Liver (tissue), 9 donors: ENCODE measurements around the gene ANKRD65. TPM values are rescaled to one million over a fixed set of nuclear protein-coding genes. Genes with fewer than 3 reads are reported as not detected.
A peak's percentile ranks its signal among the peaks of the same experiment; 100 is the strongest.

Experiments
- DNase-seq: peaks from one replicate; pipeline ENCODE4 v3.0.0-alpha.2; 2017; ENCODE audit warnings: low spot score
- H3K27ac ChIP-seq, 2 donors: one replicate each; pipeline ENCODE4 v1.7.0; 2013; ENCODE audit warnings: inconsistent platforms in 2 of 2, low read length in 2 of 2, control low read depth in 1 of 2, low read depth in 1 of 2, mild to moderate bottlenecking in 1 of 2
- H3K27me3 ChIP-seq, 4 donors: one replicate each; pipeline versions ENCODE4 v1.6.1 to v1.7.0; 2013; ENCODE audit warnings: low read length in 3 of 4, inconsistent platforms in 1 of 4, mild to moderate bottlenecking in 1 of 4, moderate library complexity in 1 of 4; ENCODE audit not compliant: control insufficient read depth in 4 of 4, insufficient read depth in 4 of 4
- H3K36me3 ChIP-seq, 4 donors: one replicate each; pipeline versions ENCODE4 v1.6.1 to v1.7.0; 2013; ENCODE audit warnings: low read length in 3 of 4, mild to moderate bottlenecking in 3 of 4, low read depth in 1 of 4, moderate library complexity in 1 of 4; ENCODE audit not compliant: control insufficient read depth in 4 of 4, insufficient read depth in 3 of 4
- H3K4me1 ChIP-seq, 4 donors: one replicate each; pipeline versions ENCODE4 v1.6.1 to v1.7.0; 2013; ENCODE audit warnings: low read length in 3 of 4, mild to moderate bottlenecking in 3 of 4, moderate library complexity in 1 of 4; ENCODE audit not compliant: control insufficient read depth in 4 of 4, insufficient read depth in 4 of 4
- H3K4me3 ChIP-seq, 3 donors: one replicate each; pipeline versions ENCODE4 v1.6.1 to v1.7.0; 2013; ENCODE audit warnings: low read length in 3 of 3, control low read depth in 1 of 3, low read depth in 1 of 3, mild to moderate bottlenecking in 1 of 3
- H3K9ac ChIP-seq, 2 donors: one replicate each; pipeline ENCODE4 v1.7.0; 2013; ENCODE audit warnings: low read length in 2 of 2, mild to moderate bottlenecking in 2 of 2, moderate library complexity in 2 of 2, control low read depth in 1 of 2, low read depth in 1 of 2
- H3K9me3 ChIP-seq, 4 donors: one replicate each; pipeline versions ENCODE4 v1.6.1 to v1.7.0; 2013; ENCODE audit warnings: low read length in 3 of 4; ENCODE audit not compliant: control insufficient read depth in 4 of 4
- ATF3 ChIP-seq: IDR thresholded peaks from 2 replicates; pipeline ENCODE4 v1.6.1; 2016; ENCODE audit warnings: antibody characterized with exemption
- CTCF ChIP-seq: fragments of 150-350 bp; IDR thresholded peaks from 2 replicates; pipeline ENCODE4 v1.5.1; 2017; ENCODE audit warnings: improper control_type of control experiment, low read depth, low read length; ENCODE audit not compliant: missing input control
- EGR1 ChIP-seq, 2 donors: IDR thresholded peaks; 2 replicates each; pipeline ENCODE4 v1.6.1; 2016 to 2018; ENCODE audit warnings: antibody characterized with exemption in 2 of 2, low read depth in 2 of 2
- FOXA1 ChIP-seq: IDR thresholded peaks from 2 replicates; pipeline ENCODE4 v1.6.1; 2016; ENCODE audit warnings: antibody characterized with exemption
- FOXA2 ChIP-seq: IDR thresholded peaks from 2 replicates; pipeline ENCODE4 v1.6.1; 2016; ENCODE audit warnings: antibody characterized with exemption
- GABPA ChIP-seq, 2 donors: IDR thresholded peaks in 1 of 2; conservative IDR thresholded peaks in 1 of 2; 2 replicates each; pipeline ENCODE4 v1.6.1; 2016; ENCODE audit warnings: antibody characterized with exemption in 2 of 2, mild to moderate bottlenecking in 1 of 2, moderate library complexity in 1 of 2
- HNF4A ChIP-seq, 2 donors: conservative IDR thresholded peaks; 2 replicates each; pipeline ENCODE4 v1.6.1; 2016; ENCODE audit warnings: antibody characterized with exemption in 2 of 2, mild to moderate bottlenecking in 2 of 2
- HNF4G ChIP-seq: IDR thresholded peaks from 2 replicates; pipeline ENCODE4 v1.6.1; 2016; ENCODE audit warnings: antibody characterized with exemption
- JUND ChIP-seq, 2 donors: IDR thresholded peaks; 2 replicates each; pipeline ENCODE4 v1.6.1; 2016; ENCODE audit warnings: antibody characterized with exemption in 2 of 2
- MAX ChIP-seq: IDR thresholded peaks from 2 replicates; pipeline ENCODE4 v1.6.1; 2016; ENCODE audit warnings: antibody characterized with exemption
- NR2F2 ChIP-seq: IDR thresholded peaks from 2 replicates; pipeline ENCODE4 v1.6.1; 2016; ENCODE audit warnings: antibody characterized with exemption
- RAD21 ChIP-seq, 2 donors: IDR thresholded peaks; 2 replicates each; pipeline ENCODE4 v1.6.1; 2016; ENCODE audit warnings: antibody characterized with exemption in 2 of 2, mild to moderate bottlenecking in 2 of 2
- REST ChIP-seq: IDR thresholded peaks from 2 replicates; pipeline ENCODE4 v1.6.1; 2016; ENCODE audit warnings: antibody characterized with exemption, mild to moderate bottlenecking
- RXRA ChIP-seq, 2 donors: IDR thresholded peaks; 2 replicates each; pipeline ENCODE4 v1.6.1; 2017 to 2018; ENCODE audit warnings: antibody characterized with exemption in 2 of 2, mild to moderate bottlenecking in 1 of 2
- SP1 ChIP-seq: IDR thresholded peaks from 2 replicates; pipeline ENCODE4 v1.6.1; 2018; ENCODE audit warnings: antibody characterized with exemption, mild to moderate bottlenecking
- TAF1 ChIP-seq: conservative IDR thresholded peaks from 2 replicates; pipeline ENCODE4 v1.6.1; 2016; ENCODE audit warnings: antibody characterized with exemption, mild to moderate bottlenecking
- YY1 ChIP-seq: IDR thresholded peaks from 2 replicates; pipeline ENCODE4 v1.6.1; 2016; ENCODE audit warnings: antibody characterized with exemption, mild to moderate bottlenecking
- ZBTB33 ChIP-seq: IDR thresholded peaks from 2 replicates; pipeline ENCODE4 v1.6.1; 2016; ENCODE audit warnings: antibody characterized with exemption
- WGBS: extraction: QIAGEN DNeasy Blood & Tissue Kit; methylation state at CpG from one replicate; pipeline ENCODE4 v1.1.7; 2013; 5-methylcytosine and 5-hydroxymethylcytosine counted together
- polyA plus RNA-seq, 2 donors: library from polyadenylated mRNA; stranded (reverse) in 1 of 2; unstranded in 1 of 2; fragments of 200-250 nt in 1 of 2; fragments of >200 nt in 1 of 2; fragmentation: Nextera tagmentation in 1 of 2; extraction: Ambion mirVana in 1 of 2; gene quantifications; one replicate each; pipeline versions ENCODE4 v1.2.1 to v1.2.3, GENCODE V29; 2013 to 2015
- total RNA-seq, 2 donors: library from RNA; depleted of rRNA; stranded (reverse); fragments of >200 nt; gene quantifications; one replicate each; pipeline ENCODE4 v1.2.3, GENCODE V29; 2014
- donor health status: healthy.
- donor health status: healthy.
- donor health status: healthy.
- donor health status: healthy.
- donor health status: healthy.

The ANKRD65 gene
- total and polyA plus RNA-seq, 4 donors: 0.14 to 0.31 (median 0.23) TPM

GRCh38 chr1:1432274-1432950, 11.3 kb upstream of the ANKRD65 start:
- Histone ChIP-seq H3K27me3 (no peaks in the 10 kb centered on the region), H3K9ac (peak overlapping the region in 1 of 2 donors; percentile 46), H3K4me1 (peaks cover 28 to 76% (median 60%) of the 10 kb centered on the region in 4 donors), H3K27ac (peak overlapping the region; percentile 82 to 87), H3K36me3 (no peaks in the 10 kb centered on the region), H3K9me3 (no peaks in the 10 kb centered on the region), H3K4me3 (peak overlapping the region; percentile 53 to 63 (median 62))
- no peak for DNase-seq
- TF ChIP-seq FOXA2: no peak
- TF ChIP-seq SP1: no peak
- WGBS: 47% methylated on average over 28 of the region's 28 CpGs

- H3K27ac ChIP-seq: peak overlapping the region; percentile 82 to 87
- DNase-seq: peak; percentile 63
- peaks cover 27 to 71% (median 55%) of the 10 kb centered on the region in 4 donors for H3K4me1 ChIP-seq
- H3K4me3 ChIP-seq: peak overlapping the region; percentile 59 to 63 (median 62)
- 21% methylated on average over 5 of the region's 5 CpGs for WGBS
- H3K9me3 ChIP-seq: no peaks in the 10 kb centered on the region
- TF ChIP-seq ZBTB33: no peak
- TF ChIP-seq RXRA (IDR thresholded peaks at IDR 0.05): peak; percentile 79
- peak in 1 of 2 donors; percentile 43 for TF ChIP-seq RAD21 (IDR thresholded peaks at IDR 0.05)
- peak; percentile 53 for TF ChIP-seq MAX
- peak; percentile 58 for TF ChIP-seq YY1
- no peak for TF ChIP-seq JUND (IDR thresholded peaks at IDR 0.05)
- no peak for TF ChIP-seq FOXA2
- TF ChIP-seq FOXA1: no peak
- TF ChIP-seq HNF4A (conservative IDR thresholded peaks at IDR 0.05): peak; percentile 69 to 78
- peak in 1 of 2 donors; percentile 65 for TF ChIP-seq GABPA (IDR thresholded peaks at IDR 0.05 in 1 of 2, conservative IDR thresholded peaks at IDR 0.05 in 1 of 2)
- TF ChIP-seq REST: peak; percentile 62
- peak; percentile 11 for TF ChIP-seq TAF1
- no peak for TF ChIP-seq EGR1 (IDR thresholded peaks at IDR 0.05; ENCODE audit: low read depth in 2 of 2)
- peak; percentile 75 for TF ChIP-seq SP1
- TF ChIP-seq ATF3: no peak
- peak; percentile 20 for TF ChIP-seq HNF4G
- peak; percentile 79 for TF ChIP-seq NR2F2
- TF ChIP-seq CTCF: no peak
- H3K27me3 ChIP-seq: no peaks in the 10 kb centered on the region
- no peaks in the 10 kb centered on the region for H3K36me3 ChIP-seq
- H3K9ac ChIP-seq: peak overlapping the region in 1 of 2 donors; percentile 54
These were observed 10.8 kb upstream of the ANKRD65 start for GRCh38 chr1:1431845-1432273.
